GM18873 (cell line): ENCODE results near the gene MYO7A.

Source experiments
- ATAC-seq: cut with Tn5 transposase; IDR thresholded peaks from one replicate; pipeline ENCODE4 v1.9.1; 2021; ENCODE audit warnings: mild to moderate bottlenecking, moderate library complexity, moderate number of reproducible peaks; ENCODE audit not compliant: unreplicated experiment, low FRiP score

Gene MYO7A

DNA sequence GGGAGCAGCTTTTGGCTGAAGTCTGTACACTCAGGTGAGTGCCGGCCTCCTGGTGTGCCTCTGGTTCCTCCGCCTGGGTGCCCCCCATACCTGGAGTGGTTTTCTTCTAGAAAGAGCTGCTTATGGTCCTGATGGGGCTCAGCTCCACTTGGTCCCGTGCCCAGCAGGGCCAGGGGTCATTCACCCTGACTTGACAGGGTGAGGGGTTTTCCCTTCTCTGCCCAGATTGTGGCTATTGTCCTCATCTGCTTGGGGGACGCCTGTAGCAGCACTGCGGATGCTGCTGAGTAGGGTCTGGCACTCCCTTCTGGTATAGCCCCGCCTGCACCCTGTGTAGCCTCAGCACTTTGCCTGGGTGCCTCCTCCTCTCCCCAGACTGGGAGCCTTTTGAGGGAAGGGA, 17.2 kb upstream of the MYO7A start:
- no peak for ATAC-seq

DNA sequence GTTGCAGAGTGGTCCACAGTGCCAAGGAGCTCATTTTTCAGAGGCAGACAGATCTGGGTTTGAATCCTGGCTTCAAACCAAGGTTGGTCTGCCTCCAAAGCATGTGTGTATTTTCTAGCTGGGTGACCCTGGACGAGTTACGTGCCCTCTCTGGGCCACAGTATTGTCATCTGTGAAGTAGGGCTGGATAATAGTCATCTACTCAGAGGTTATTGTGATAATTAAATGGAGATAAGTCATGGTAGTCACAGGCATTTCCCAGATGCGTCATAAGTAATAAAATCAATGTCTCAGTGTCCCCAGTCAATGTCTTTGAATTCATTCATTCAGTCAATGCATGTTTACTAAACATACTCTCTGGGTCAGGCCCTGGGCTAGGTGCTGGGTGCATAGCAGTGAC, 16.8 kb upstream of the MYO7A start:
- ATAC-seq: no peak

DNA sequence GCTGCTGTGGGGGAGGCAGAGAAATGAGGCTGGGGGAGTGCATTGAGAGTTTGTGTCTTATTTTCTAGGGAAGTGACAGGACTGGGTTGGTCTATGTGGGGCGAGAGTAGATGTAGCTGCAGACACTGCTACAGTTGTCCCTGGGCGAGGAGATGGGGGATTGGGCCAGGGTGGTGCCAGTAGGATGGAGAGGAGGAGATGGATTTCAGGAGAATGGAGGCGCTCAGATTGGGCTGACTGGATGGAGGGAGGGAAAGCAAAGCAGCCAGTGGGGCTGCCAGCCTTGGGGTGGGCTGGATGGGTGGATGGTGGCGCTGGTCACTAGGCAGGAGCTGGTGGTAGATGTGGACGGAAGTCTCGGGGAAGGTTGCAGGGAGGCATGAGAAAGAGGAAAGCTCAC, 16.1 kb upstream of the MYO7A start:
- ATAC-seq: no peak

DNA sequence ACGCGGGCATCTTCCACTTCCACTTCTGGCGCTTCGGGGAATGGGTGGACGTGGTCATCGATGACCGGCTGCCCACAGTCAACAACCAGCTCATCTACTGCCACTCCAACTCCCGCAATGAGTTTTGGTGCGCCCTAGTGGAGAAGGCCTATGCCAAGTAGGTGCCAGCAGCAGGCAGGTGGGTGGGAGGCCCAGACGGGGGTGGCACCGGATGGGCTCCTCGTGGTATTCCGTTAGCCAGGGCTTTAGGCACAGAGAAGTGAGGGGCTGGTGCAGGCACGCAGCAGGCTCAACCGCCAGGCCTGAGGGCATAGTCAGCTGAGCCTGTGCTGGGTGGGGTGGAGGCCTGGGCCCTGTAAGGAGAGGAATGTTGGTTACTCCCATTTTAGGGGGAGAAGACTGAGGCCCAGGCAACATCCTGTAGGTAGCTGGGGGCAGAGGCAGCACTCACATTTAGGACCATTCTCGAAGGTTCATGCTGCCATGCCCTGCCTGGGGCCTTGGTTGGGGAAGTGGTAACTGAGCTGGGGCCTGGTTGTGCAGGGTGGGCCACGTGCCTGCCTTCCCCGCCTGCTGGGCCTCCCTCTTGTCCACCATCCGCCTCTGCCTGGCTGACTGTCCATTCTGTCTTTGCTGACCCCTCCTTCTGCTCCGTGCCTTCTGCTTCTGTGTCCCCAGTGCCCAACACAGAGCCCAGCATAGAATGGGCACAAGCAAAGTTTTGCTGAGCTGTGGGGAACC, 15.2 kb upstream of the MYO7A start:
- no peak for ATAC-seq

DNA sequence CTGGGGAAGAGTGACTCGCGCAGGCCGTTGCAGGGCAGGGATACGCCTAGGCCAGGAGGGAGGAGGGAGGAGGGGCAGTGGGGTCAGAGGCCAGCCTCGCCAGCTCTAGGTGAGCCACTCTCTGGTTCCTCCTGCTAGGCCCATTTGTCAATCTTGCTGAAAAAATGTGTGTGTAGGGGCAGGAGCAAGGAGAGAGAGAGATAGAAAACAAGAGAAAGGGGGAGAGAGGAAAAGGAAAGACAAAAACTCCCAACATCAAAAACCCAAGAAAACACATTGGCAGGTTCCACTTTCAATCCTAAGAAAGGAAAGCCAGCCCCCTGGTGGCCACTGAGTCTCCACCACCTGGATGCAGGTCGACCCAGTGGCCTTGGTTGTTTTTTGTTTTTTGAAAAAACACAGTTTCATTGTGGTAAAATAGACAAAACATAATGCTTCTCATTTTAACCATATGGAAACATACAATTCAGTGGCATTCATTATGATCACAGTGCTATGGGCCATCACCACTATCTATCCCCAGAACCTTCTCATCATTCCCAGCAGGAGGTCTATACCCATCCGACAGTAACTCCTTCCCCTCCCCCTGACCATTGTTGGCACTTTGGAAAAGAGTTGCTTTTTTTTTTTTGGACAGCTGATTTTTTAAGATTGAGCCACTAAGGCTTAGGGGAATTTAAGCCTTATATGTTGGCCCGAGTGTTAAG, 14.5 kb upstream of the MYO7A start:
- ATAC-seq: no peak

DNA sequence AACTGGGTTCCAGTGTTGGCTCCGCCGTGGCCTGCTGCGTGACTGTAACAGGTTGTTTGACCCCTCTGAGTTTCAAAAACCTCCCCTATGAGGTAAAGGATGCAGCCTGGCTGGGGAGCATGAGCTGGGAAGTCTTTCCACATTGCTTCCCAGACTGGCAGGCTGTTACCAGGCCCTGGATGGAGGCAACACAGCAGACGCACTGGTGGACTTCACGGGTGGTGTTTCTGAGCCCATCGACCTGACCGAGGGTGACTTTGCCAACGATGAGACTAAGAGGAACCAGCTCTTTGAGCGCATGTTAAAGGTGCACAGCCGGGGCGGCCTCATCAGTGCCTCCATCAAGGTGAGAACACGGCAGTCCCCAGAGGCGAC, 14.0 kb upstream of the MYO7A start:
- no peak for ATAC-seq

DNA sequence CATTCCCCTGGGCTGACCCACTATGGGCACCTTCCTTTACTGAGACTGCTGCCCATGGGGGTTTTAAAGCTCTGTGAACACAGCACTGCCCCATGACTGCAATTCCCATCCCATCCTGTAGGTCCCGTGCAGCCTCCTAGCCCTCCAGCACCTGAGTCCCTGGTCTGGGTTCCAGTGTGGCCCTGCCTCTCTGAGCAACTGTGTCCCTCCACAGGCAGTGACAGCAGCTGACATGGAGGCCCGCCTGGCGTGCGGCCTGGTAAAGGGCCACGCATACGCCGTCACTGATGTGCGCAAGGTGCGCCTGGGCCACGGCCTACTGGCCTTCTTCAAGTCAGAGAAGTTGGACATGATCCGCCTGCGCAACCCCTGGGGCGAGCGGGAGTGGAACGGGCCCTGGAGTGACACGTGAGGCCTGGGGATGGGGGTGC, 12.8 kb upstream of the MYO7A start:
- ATAC-seq: no peak

DNA sequence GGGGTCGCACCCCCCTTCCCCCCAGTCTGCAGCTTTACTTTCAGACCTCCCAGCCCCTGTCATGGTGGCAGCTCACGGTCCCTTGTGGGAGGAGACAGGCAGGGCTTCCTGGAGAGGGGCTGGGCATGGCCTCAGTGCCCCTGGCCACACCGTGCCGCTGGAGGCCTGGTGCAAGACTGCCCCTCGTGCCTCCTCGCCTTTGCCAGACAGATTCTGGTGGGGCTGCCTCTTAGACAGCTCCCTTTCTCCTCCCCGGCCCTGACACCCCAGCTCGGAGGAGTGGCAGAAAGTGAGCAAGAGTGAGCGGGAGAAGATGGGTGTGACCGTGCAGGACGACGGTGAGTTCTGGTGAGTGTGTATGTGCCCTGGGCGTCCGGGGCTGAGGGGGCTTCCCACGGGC, 12.1 kb upstream of the MYO7A start:
- ATAC-seq: no peak

DNA sequence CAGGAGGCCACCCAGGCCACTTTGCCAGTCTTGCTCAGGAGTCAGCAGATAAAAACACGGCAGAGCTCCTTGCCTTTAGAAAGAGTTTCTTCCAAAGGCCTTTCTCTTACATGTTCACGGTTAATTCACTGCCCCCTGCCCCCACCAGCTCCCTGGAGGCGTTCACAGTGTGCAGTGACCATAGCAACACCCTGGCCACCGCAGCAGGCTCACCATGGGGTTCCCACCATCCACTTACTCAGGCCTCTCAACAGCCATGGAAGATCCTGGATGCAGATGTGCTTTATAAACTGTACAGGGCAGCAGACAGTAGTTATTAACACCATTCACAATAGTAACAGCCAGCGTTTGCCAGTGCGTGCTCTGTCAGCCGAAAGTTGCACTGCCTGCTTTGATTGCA, 10.6 kb upstream of the MYO7A start:
- ATAC-seq: no peak

DNA sequence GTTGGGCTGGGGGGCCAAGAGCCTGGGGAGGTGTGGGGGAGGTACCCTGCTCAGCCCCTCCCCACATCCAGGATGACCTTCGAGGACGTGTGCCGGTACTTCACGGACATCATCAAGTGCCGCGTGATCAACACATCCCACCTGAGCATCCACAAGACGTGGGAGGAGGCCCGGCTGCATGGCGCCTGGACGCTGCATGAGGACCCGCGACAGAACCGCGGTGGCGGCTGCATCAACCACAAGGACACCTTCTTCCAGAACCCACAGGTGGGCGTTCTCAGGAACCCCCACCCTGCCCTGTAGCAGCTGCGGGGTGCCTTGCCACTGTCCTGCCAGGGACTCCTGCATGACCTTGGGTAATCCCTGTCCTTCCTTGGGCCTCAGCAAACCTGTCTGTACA, 10.0 kb upstream of the MYO7A start:
- no peak for ATAC-seq

DNA sequence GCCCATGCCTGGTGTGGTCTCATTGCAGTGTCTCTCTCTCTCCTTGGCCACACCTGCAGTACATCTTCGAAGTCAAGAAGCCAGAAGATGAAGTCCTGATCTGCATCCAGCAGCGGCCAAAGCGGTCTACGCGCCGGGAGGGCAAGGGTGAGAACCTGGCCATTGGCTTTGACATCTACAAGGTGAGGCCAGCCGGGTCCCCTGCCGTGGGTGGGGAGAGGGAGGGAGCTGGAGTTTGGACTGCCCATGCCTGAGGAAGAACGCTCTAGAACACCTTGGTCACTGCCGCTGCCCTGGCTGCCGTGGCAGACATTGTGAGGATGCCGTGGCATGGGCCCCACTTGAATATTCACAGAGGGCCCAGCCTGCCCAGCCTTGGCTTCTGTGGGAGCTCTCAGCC, 9.1 kb upstream of the MYO7A start:
- ATAC-seq: no peak

DNA sequence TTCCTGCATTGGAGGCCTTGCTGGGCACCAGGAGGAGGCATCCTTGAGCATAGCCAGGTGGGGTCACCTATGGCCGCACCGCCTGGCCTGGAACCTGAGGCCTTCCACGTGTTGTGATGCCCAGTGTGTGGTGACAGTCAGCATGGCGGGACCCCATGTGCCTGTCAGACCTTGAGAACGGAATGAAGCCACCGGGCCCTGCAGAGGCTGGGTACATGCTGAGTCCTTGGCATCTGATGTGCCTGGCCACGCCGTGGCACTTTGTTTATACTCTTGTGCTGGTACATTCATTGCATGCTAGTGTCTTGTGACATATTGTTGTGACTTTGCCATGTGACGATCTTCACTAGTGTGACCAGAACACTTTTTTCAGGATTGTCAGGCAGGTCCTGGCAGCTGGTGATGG, 8.5 kb upstream of the MYO7A start:
- ATAC-seq: no peak

DNA sequence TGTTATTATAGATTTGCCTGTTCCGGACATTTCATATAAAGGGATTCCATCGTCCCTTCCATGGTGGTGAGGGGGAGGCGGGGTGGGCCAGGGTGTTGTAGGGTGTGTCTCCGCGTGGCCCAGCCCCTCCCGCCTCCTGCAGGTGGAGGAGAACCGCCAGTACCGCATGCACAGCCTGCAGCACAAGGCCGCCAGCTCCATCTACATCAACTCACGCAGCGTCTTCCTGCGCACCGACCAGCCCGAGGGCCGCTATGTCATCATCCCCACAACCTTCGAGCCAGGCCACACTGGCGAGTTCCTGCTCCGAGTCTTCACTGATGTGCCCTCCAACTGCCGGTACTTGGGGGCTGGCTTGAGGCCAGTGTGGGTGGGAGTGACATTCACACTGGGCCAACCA, 7.5 kb upstream of the MYO7A start:
- ATAC-seq: no peak

DNA sequence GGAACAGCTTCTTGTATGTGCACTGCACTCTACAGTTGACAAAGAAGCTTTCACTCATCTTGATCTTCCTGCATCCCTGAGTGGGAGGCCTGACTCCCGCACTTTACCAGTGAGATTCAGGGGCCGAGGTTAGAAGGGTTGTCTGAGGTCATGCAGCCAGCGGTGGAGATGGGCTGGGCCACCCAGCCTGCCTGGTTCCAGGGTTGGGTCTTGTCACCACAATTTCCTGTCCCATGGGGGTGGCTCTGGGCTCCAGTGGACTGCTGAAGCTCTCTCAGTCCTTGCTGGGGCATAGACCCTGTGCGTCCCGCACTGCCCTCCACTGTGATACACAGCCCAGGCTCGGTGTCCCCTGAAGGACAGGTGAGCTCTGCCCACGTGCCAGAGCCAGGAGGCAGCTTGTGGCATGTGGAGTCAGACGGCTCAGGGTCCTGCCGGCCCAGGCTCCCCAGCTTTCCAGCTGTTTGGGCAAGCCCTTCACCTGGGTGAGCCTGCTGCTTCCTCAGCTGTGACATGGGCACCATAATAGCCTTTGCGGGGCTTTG, 6.9 kb upstream of the MYO7A start:
- ATAC-seq: no peak

DNA sequence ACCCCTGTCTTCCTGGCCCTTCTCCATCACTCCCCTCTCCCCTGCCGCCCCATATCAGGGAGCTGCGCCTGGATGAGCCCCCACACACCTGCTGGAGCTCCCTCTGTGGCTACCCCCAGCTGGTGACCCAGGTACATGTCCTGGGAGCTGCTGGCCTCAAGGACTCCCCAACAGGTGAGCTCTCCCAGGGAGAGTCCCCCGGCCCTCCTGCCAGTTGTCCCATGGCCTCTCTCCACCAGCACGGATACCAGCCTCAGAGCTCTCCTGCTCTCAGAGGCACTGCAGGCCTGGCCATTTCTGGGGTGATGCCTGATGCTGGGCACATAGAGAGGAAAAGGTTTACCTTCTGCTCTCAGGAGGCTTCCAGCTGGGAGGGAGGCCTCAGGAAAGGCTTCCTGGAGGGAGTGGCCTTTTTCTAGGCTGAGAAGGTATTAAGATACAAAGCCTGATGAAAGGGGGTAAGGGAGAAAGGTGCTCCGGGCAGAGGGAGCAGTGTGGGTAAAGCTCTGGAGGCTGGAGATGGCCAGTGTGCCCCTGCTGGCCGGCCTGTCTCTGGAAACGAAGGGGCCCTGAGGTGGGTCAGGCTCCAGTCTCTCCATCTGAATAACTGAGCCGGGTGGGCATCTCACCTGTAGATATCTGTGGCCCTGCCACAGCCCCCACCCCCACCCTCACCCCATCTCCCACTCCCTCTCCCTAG, 6.0 kb upstream of the MYO7A start:
- ATAC-seq: no peak

DNA sequence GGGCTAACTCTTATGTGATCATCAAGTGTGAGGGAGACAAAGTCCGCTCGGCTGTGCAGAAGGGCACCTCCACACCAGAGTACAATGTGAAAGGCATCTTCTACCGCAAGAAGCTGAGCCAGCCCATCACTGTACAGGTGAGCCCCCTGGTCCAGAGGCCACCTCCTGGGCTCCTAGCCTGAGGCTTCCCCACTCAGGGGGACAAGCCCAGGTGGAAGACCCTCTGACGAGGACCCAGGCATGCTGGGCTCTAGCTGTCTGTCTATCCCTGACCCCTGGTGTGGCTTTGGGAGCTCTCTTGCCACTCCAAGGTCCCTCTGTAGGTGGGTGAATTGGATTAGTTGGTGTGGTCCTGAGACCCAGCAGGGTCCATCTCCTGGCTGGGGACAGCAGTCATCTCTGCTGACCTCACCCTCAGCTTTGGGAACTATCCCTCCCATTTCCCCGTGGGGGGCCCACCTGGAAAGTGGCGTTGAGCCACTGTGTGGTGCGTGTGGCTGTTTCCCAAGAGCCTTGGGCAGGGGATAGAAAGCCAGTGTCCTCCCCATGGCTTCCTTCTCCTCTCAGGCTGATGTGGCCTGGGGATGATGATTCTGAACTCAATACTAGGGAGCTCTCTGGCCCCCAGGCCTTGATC, 5.4 kb upstream of the MYO7A start:
- ATAC-seq: no peak

DNA sequence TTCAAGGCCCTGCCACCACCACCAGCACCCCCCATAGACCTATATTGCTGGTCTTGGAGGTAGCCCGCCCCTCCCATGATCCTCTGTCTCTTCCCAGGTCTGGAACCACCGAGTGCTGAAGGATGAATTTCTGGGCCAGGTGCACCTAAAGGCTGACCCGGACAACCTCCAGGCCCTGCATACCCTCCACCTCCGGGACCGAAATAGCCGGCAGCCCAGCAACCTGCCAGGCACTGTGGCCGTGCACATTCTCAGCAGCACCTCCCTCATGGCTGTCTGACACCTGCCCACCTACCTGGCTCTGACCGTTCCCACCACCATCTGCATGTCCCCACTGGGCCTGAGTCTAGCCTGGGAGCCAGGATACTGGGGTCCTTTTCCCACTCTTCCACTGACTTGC, 4.5 kb upstream of the MYO7A start:
- ATAC-seq: no peak

DNA sequence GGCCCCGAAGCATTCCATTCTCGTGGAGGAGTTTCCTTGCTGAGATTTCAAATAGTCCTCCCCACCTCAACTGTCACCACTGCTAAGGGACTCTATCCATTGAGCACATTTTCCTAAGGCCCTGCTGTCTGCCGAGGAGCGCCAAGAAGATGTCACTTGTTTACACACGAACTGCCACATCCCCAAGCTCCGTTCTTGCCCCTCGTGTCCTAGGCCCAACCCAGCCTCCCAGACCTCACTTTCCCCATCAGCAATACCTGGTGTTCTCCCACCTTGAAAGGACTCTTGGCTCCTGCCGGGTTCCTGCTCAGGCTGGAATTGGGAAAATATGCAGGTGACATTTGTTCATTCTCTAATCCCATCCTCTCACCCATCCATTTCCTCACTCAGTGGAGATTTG, 4.0 kb upstream of the MYO7A start:
- ATAC-seq: no peak

DNA sequence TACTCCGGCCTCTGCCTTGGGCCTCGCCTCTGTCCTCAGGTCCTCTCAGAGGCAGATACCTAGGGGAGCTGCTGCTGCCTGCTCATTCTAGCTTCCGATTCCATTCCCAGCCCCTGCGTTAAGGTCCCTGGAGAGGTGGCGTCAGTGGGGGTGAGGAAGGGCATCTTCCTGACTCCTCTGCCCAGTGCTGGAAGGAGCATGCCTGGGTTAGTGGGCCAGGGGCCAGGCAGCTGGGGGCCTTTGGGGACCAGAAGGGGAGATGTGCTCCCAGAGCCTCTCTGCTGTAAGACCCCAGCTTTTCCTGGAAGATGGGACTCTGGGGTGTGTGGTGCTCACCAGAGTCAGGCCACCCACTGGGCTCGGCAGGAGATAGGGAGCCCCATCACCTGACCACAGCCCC, 3.6 kb upstream of the MYO7A start:
- ATAC-seq: no peak

DNA sequence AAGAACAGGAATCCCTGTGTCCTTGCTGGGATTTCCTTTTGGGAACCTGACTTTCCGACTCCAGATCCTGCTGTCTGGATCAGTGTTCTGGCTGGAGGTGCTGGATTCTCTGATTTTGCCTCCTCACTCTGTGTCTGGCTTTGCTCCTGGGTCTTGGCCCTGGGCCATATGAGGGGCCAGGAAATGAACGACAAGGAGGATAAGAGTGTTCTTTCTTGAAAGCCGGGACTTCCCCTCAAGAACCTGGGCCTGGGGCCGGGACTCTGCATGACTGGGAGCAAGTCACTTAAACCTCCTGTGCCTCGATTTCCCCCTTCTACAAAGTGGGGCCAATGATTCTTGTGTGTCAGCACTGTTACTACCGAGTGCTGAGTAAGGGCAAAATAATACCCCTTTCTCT, 2.9 kb upstream of the MYO7A start:
- ATAC-seq: no peak

DNA sequence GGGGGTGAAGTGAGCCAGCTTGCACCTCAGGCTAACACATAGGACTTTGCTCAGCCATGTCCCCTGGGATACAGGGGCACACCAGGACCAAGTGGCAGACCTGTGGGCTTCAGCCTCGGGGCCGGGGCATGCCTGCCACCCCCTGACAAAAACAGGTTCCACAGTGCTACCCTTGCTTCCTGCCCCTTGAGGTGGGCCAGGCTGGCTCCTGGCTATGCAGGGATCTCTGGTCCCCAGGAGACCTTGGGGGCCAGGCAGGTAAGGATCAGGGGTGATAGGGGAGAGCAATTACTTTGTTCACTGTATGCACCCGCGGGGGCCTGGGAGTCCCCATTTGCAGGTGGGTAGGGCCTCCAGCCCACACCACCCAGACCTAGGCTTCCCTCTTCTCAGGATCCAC, 2.4 kb upstream of the MYO7A start:
- no peak for ATAC-seq
